ENCODE data around the gene RAD51D. TPM values are rescaled to one million over a fixed set of nuclear protein-coding genes. Genes with fewer than 3 reads are reported as not detected.

RAD51D gene
- total RNA-seq, 2 donors from 2014 or later: 6.5 to 25.1 TPM

- H3K9me3 ChIP-seq: no peaks in the 10 kb centered on the region
- no peak for ATAC-seq (ENCODE audit: insufficient number of reproducible peaks, low FRiP score, low read depth)
- H3K36me3 ChIP-seq: no peaks in the 10 kb centered on the region
- H3K4me1 ChIP-seq (ENCODE audit: control insufficient read depth in 1 of 2, low read depth in 2 of 2): no peaks in the 10 kb centered on the region
- TF ChIP-seq, protein P1, sequence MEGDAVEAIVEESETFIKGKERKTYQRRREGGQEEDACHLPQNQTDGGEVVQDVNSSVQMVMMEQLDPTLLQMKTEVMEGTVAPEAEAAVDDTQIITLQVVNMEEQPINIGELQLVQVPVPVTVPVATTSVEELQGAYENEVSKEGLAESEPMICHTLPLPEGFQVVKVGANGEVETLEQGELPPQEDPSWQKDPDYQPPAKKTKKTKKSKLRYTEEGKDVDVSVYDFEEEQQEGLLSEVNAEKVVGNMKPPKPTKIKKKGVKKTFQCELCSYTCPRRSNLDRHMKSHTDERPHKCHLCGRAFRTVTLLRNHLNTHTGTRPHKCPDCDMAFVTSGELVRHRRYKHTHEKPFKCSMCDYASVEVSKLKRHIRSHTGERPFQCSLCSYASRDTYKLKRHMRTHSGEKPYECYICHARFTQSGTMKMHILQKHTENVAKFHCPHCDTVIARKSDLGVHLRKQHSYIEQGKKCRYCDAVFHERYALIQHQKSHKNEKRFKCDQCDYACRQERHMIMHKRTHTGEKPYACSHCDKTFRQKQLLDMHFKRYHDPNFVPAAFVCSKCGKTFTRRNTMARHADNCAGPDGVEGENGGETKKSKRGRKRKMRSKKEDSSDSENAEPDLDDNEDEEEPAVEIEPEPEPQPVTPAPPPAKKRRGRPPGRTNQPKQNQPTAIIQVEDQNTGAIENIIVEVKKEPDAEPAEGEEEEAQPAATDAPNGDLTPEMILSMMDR (IDR thresholded peaks at IDR 0.05): no peak
- H3K4me3 ChIP-seq: no peak overlapping the region
- no peak overlapping the region for H3K27ac ChIP-seq
- H3K27me3 ChIP-seq (replicated peaks; ENCODE audit: insufficient read depth): no peaks in the 10 kb centered on the region
- DNase-seq (ENCODE audit: low spot score): no peak
Observed at GRCh38 chr17:35044181-35044580, 75.5 kb downstream of the RAD51D start.

Other genes starting within 250 kb of the RAD51D start
- 1 to 10 TPM; 1.1 to 4.9 TPM for gene CCT6B, start 158.4 kb downstream of the RAD51D start, total RNA-seq
- 10 to 100 TPM in 1 of 2 donors, 1 to 10 TPM in 1; 5.1 to 20.1 TPM for gene ZNF830, start 158.3 kb downstream of the RAD51D start, total RNA-seq
- gene LIG3, start 139.3 kb downstream of the RAD51D start, total RNA-seq: 10 to 100 TPM; 42.8 to 52.0 TPM
- gene RFFL, start 56.2 kb downstream of the RAD51D start, total RNA-seq: 10 to 100 TPM; 22.0 to 30.9 TPM
- gene FNDC8, start 1.8 kb upstream of the RAD51D start, total RNA-seq: not detected
- gene NLE1, start 22.4 kb upstream of the RAD51D start, total RNA-seq: 10 to 100 TPM in 1 of 2 donors, 1 to 10 TPM in 1; 8.1 to 10.7 TPM
- gene UNC45B, start 28.0 kb upstream of the RAD51D start, total RNA-seq: not detected
- gene SLC35G3, start 74.5 kb upstream of the RAD51D start, total RNA-seq: not detected
- gene SLFN5, start 123.2 kb upstream of the RAD51D start, total RNA-seq: 10 to 100 TPM; 19.0 to 23.8 TPM